ENCODE results near the gene SRP68.
A peak's percentile ranks its signal among the peaks of the same experiment; 100 is the strongest.

The SRP68 gene

DNA sequence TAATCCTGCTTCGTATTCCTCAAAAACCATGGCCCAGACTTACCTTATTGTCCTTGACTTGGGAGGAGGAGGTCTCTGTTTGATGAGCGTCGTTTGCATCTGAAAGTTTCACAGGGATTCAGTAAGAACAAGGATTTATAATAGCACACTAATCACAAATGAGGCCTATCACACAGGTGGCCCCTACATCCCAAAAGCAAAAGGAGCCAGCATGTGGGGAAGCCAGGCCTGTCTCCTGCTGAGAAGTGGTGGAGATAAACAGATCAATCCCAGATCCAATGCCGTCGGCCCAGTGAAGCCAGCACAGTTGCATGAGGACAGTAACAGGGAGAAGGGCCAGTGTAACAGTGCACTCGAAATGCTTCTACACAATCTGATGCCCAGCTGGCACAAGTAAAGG, 31.9 kb downstream of the SRP68 start:
- DNase-seq, result no peak

GRCh38 chr17:76039121-76039520, 33.2 kb downstream of the SRP68 start:
- DNase-seq, result no peak

DNA sequence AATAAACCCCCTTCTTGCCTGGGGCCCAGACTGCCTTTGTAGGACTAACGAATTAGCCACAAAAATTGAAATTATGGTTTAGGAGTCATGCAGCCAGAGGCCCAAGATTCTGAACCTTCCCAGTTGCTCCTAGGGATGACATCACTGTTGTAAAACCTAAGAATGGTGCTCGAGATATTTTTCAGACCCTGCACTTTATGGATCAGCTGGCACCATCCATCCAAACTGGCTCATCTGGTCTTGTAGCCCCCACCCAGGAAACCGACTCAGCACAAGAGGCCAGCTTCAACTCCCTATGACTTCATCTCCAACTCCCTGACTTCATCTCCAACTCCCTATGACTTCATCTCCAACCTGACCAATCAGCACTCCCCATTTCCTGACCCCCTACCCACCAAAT, 34.3 kb downstream of the SRP68 start:
- DNase-seq, result no peak

DNA sequence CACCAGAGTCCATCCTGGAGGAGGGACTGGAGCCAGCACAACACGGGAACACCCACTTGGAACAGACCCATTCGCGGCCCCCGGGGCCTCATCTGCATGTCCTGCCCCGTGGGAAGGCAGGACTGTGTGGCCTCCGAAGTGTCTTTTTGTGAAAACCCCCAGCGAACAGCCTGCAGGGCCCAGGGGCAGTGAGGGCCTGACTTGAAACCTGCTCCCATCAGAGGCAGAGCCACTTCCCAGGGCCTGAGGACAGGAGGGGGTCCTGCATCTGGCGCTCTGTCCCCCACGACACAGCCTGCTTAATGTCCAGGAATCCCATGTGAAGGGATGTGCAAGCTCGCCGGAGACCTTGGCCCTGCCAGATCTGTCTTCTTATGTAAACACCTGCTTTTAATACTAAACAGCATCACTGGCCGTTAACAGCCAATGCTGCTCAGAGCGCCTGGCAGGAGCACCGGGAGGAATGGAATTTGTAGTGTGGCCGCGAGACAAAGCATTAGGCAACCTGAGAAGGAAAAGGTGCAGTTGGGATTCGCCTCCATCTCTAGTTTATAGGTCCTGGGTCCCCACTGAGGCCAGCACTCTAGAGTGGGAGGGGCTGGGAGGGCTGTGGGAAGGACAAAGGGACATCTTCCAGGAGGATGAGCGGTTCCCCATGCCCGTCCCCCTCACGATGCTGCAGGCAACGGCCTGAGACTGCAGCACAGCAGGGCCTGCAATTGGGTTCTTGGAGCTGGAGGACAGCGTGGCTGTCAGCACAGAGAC, 35.6 kb downstream of the SRP68 start:
- no peak for DNase-seq

DNA sequence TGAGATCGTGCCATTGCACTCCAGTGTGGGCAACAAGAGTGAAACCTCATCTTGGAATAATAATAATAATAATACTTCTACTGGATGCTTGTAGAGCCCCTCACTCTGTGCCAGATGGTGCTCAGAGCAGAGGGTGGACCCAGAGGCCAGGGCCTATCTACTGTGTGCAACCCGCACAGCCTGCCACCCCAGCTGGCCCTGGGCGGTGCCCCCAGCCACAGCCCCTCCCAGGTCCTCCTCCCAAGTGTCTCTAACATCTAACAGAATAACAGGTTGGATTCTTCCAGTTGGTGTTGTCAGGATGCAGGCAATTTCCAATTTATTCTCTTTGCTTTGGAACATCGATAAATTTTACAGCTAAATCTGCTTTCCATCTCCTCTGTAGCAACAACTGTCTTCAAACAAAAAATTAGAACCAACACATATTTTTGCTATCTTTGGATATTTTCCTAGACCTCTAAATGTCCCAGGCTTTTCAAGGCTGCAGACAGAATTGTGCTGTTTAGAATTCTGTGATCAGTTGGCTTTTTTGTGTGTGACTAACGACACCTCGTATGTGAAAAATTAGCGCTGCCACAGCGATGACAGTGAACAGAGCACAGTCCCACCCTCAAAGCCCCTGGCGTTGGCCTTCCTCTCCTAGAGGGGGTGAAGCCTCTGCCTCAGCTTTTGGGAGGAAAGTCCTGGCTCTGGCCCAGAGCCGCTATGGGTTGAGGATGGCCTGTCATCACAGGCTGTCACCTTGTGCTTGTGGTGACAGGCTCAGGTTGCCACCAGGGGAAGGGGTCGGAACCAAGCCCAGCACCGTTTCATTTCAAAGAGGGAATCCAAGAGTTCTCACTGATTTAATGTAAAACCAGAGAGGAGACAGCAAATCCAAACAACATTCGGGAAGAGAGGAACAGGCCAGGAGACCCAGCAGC, 37.6 kb downstream of the SRP68 start:
- no peak for DNase-seq

DNA sequence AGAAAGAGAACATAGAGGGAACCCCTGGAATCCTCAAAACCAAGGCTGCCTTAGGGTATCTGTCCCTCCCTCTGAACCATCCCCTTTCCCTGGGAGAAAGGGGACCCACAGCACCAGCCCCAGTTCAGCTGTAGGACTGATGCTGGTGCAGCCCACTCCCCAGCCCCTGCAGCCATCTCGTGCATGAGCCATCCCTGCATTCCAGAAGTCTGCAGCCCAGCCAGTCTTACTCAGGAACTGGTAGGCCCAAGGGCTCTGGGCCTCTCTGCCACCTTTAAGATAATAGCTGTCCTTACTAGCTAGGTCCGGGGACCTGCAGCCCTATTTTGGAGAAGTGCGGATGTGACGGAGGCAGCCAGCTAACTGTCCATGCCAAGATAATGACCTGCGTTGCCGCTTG, 39.2 kb downstream of the SRP68 start:
- no peak for DNase-seq

- DNase-seq, result no peak
Measured at GRCh38 chr17:76032780-76033108, 39.6 kb downstream of the SRP68 start.

- no peak for DNase-seq
Measured at GRCh38 chr17:76032073-76032779, 40.1 kb downstream of the SRP68 start.

DNA sequence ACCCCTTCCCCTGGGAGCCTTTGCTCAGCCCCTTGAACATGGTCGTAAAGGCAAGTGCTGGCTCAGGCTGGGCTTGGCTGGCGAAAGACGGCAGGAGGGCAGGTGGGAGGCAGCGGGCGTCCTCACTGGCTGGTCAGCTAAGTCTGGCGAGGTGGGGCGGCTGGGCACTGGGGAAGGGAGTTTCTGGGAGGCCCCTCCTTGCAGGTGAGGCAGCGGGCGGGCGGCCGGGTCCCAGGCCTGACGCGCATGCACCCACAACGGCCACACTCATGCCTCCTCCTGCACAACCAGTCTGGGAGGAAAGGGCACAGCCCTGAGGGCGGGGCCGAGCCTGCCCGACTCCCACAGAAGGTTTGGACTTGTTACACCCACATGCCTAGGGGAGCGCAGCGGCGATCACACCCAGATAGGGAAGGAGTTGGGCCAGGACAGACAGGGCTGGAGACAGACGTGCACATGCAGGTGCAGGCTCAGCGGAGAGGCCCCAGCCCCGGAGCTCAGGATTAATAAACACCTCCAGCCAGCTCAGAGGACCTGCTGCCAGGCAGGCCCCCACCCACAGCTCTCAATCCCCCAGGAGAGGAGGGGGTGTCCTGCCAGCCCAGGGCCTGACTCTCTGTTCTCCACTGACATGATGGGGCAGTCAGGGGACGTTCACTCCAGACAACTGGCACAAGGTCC, 45.0 kb downstream of the SRP68 start, which contains the start of gene EVPL:
Gene EVPL, minus strand, starts transcription at position 148 of the 681 bp plus-strand sequence. Its CDS starts 108 bp downstream, at position 40.
- DNase-seq, result peak; percentile 70

GRCh38 chr17:76026714-76027158, 45.6 kb downstream of the SRP68 start:
- DNase-seq, result no peak

DNA sequence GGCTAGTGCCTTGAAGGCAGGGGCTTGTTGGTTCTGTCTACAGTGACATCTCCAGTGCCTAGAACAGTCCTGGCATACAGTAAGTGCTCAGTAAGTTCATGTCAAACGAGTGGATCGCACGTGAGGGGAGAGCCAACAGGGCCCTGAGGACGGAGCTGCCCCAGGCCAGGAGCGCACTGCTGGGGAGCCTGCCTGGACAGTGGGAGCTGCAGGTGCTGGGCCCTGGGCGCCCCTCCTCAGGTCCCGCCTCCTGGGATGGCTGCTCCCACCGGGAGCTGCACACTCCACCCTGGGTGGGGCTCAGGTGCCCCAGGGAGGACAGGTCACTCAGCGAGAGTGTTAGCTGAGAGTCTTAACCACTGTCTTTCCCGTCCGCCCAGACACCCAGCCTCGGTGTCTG, 47.0 kb downstream of the SRP68 start:
- no peak for DNase-seq

- no peak for DNase-seq
Measured at GRCh38 chr17:76024353-76024752, 48.0 kb downstream of the SRP68 start.

- DNase-seq, result no peak
Measured at GRCh38 chr17:76023900-76024237, 48.4 kb downstream of the SRP68 start.

GRCh38 chr17:76022973-76023899, 49.1 kb downstream of the SRP68 start:
- no peak for DNase-seq

GRCh38 chr17:76022285-76022684, 50.0 kb downstream of the SRP68 start:
- DNase-seq, result no peak

DNA sequence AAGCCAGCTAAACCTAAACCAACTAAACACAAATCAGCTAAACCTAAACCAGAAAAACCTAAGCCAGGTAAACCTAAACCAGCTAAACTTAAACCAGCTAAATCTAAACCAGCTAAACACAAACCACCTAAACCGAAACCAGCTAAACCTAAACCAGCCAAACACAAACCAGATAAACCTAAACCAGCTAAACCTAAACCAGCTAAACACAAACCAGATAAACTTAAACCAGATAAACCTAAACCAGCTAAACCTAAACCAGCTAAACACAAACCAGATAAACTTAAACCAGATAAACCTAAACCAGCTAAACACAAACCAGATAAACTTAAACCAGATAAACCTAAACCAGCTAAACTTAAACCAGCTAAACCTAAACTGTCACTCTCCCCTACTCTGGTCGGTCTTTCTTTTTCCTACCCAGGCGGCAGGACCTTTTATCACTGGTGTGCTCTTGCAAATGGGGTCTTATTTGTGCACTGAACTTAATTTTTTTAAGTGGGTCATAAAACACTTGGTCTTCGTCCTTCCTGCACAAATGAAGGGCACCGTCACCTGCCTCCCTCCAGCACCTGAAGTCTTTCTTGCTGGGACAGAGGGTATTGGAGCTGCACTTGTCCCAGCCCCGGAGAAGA, 52.4 kb downstream of the SRP68 start:
- no peak for DNase-seq

DNA sequence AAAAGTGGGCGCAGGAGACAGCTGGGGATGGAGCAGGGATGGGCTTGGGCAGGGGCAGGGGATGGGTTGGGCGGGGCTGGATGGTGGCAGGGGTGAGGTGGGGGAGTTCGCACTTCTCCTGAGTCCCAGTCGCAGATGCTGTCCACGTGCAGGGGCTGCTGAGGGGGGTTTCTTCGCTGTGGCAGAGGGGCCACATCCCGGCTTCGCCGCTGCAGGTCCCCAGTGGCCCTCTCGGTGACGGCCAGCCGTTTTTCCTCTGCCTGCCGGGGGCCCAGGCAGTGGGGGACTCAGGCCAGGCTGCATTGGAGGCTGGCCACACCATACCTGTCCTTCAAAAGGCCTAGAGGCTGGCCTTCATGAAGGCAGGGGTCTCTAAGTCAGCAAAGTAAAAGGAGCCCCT, 53.5 kb downstream of the SRP68 start:
- DNase-seq, result no peak

- DNase-seq, result no peak
Measured at GRCh38 chr17:76018340-76018680, 54.0 kb downstream of the SRP68 start.

- no peak for DNase-seq
Measured at GRCh38 chr17:76017481-76018339, 54.6 kb downstream of the SRP68 start.

DNA sequence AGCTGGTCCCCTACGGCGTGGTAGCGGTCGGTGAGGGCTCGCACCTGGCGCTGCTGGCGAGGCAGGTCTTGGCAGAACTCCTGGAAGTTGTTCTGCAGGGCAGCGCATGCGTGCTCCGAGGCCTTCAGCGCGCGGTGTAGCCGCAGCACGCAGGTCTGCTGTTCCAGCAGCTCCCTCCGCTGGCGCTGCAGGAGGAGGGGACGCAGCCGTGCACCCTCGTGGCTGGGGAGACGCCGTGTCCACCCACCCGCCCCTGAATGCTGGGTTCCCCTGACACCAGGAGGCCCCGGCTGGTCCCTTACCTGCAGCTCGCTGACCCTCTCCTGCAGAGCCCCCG, 57.4 kb downstream of the SRP68 start:
- DNase-seq, result no peak
